C4-2B (cell line): ENCODE data around the gene TBC1D28.
"Not testable (repeated sequence)": the region's sequence is repeated elsewhere in the genome, so short reads cannot be mapped to it uniquely, and the experiment has no call there.

Source experiments
- ZFX ChIP-seq: fragments of 450-650 bp; IDR thresholded peaks from 2 replicates; pipeline ENCODE4 v1.6.1; 2017
- TF ChIP-seq, protein P1 (sequence below): fragments of 450-650 bp; conservative IDR thresholded peaks from 2 replicates; pipeline ENCODE4 v1.5.1; 2017; ENCODE audit warnings: mild to moderate bottlenecking

DNA sequence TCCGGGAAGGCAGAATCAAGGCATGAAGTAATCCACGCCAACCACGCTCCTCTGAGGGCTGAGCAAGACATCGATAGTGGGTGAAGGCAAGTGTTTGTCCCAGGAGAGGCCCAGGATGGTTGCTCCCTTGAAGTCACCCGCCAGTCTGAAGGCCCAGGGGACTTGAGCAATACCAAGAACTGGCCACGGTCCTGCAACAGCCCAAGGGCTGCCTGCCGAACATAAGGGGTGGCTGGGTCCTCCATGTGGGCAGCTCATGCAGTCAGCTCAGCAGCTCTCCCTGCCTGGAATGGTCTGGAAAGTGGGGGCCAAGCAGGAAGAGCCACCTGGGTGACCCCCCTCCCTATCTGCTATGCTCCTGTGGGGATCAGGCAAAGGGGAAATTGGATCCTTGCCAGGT is 8.4 kb downstream of the TBC1D28 start:
- TF ChIP-seq, protein P1, sequence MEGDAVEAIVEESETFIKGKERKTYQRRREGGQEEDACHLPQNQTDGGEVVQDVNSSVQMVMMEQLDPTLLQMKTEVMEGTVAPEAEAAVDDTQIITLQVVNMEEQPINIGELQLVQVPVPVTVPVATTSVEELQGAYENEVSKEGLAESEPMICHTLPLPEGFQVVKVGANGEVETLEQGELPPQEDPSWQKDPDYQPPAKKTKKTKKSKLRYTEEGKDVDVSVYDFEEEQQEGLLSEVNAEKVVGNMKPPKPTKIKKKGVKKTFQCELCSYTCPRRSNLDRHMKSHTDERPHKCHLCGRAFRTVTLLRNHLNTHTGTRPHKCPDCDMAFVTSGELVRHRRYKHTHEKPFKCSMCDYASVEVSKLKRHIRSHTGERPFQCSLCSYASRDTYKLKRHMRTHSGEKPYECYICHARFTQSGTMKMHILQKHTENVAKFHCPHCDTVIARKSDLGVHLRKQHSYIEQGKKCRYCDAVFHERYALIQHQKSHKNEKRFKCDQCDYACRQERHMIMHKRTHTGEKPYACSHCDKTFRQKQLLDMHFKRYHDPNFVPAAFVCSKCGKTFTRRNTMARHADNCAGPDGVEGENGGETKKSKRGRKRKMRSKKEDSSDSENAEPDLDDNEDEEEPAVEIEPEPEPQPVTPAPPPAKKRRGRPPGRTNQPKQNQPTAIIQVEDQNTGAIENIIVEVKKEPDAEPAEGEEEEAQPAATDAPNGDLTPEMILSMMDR, result not testable (repeated sequence)
- not testable (repeated sequence) for TF ChIP-seq ZFX
